Psoas muscle (tissue), 8 donors: Measurements from ENCODE around the gene AJAP1. TPM values are rescaled to one million over a fixed set of nuclear protein-coding genes. Genes with fewer than 3 reads are reported as not detected.

Experiments used
- ATAC-seq, 4 donors: fragments of 200-7000 bp; cut with Tn5 transposase; one replicate each; pipeline ENCODE4 v1.9.1; 2020; ENCODE audit warnings: moderate library complexity in 3 of 4, mild to moderate bottlenecking in 2 of 4
- DNase-seq, 2 donors: peaks; one replicate each; pipeline ENCODE4 v3.0.0-alpha.2; 2020
- H3K27ac ChIP-seq: fragments of 200-600 bp; one replicate; pipeline ENCODE4 v1.8.0; 2022
- H3K27me3 ChIP-seq, 3 donors: fragments of 200-600 bp in 1 of 3; one replicate each; pipeline versions ENCODE4 v1.6.1 to v1.8.0; 2013 to 2022; ENCODE audit warnings: low read length in 2 of 3, mild to moderate bottlenecking in 2 of 3, moderate library complexity in 1 of 3; ENCODE audit not compliant: insufficient read depth in 3 of 3
- H3K36me3 ChIP-seq, 2 donors: fragments of 200-600 bp in 1 of 2; one replicate each; pipeline versions ENCODE4 v1.6.1 to v1.8.0; 2013 to 2022; ENCODE audit warnings: low read depth in 1 of 2, mild to moderate bottlenecking in 1 of 2, moderate library complexity in 1 of 2; ENCODE audit not compliant: insufficient read depth in 1 of 2
- H3K4me1 ChIP-seq: fragments of 200-600 bp; one replicate; pipeline ENCODE4 v1.8.0; 2022
- H3K4me3 ChIP-seq: fragments of 200-600 bp; one replicate; pipeline ENCODE4 v1.8.0; 2022; ENCODE audit warnings: mild to moderate bottlenecking
- H3K9me3 ChIP-seq: fragments of 200-600 bp; one replicate; pipeline ENCODE4 v1.8.0; 2022
- CTCF ChIP-seq: fragments of 200-600 bp; IDR thresholded peaks from one replicate; pipeline ENCODE4 v1.8.0; 2022; ENCODE audit warnings: antibody characterized with exemption
- WGBS, 3 donors: extraction: QIAGEN DNeasy Blood & Tissue Kit; methylation state at CpG; one replicate each; pipeline versions ENCODE4 v1.1.6 to v1.1.7; 2013; 5-methylcytosine and 5-hydroxymethylcytosine counted together
- intact Hi-C, 2 donors: fragments of 100-400 bp; cut with DNase I; formaldehyde crosslinking; loops; one replicate each; pipeline versions ENCODE4 v1.11.0 to v1.14.2; 2022
- polyA plus RNA-seq, 3 donors: library from polyadenylated mRNA; stranded (reverse); fragments of 200-250 nt; gene quantifications; one replicate each; pipeline ENCODE4 v1.2.3, GENCODE V29; 2013
- total RNA-seq, 4 donors: library from RNA; stranded (reverse); fragmentation: NEBNext Ultra II Directional in 2 of 4; extraction: Animal tissue kit (Norgen Biotek cat#: 25700) in 2 of 4; gene quantifications; one replicate each; pipeline versions ENCODE4 v1.2.1 to v1.2.4, GENCODE V29; 2021 to 2023
- donor health status: healthy with polysubstance abuse.
- donor health status: DM: no; HTN: no; CAD: no; lungs with moderate emphysema.
- donor health status: Bipolar disorder and iron deficiency.
- donor health status: healthy.
- donor health status: DM: yes; HTN: yes; CAD: no.
- donor health status: DM: no; HTN: no; CAD: no.
- donor health status: DM: no; HTN: no; CAD: no.
- donor health status: DM: yes; HTN: yes; CAD: no.

Gene AJAP1
- total and polyA plus RNA-seq, 7 donors, result under 0.01 to 1.4 (median 0.07) TPM

- intact Hi-C loops, result no loop called here
- Histone ChIP-seq H3K27ac (no peak overlapping the region), H3K36me3 (no peaks in the 10 kb centered on the region), H3K9me3 (no peaks in the 10 kb centered on the region), H3K27me3 (no peaks in the 10 kb centered on the region), H3K4me1 (no peaks in the 10 kb centered on the region), H3K4me3 (no peak overlapping the region)
- no peak for DNase-seq
- 51 to 58% (median 52%) methylated on average over 4 of the region's 4 CpGs for WGBS, 3 donors
- no peak for ATAC-seq
- TF ChIP-seq CTCF, result no peak
Observed at GRCh38 chr1:4837031-4837600, 182.7 kb downstream of the AJAP1 start.

- no peak for DNase-seq
- Histone ChIP-seq H3K27me3 (no peaks in the 10 kb centered on the region), H3K36me3 (no peaks in the 10 kb centered on the region), H3K27ac (no peak overlapping the region), H3K4me3 (no peak overlapping the region), H3K4me1 (no peaks in the 10 kb centered on the region), H3K9me3 (no peaks in the 10 kb centered on the region)
- ATAC-seq, result no peak
- intact Hi-C loops, result no loop called here
- WGBS, 3 donors, result 58 to 68% (median 65%) methylated on average over 8 of the region's 8 CpGs
- TF ChIP-seq CTCF, result no peak
Observed at GRCh38 chr1:4837752-4838151, 183.3 kb downstream of the AJAP1 start.

- H3K4me3 ChIP-seq, result no peak overlapping the region
- no peaks in the 10 kb centered on the region for H3K4me1 ChIP-seq
- ATAC-seq (no peak), DNase-seq (no peak)
- no peaks in the 10 kb centered on the region for H3K9me3 ChIP-seq
- WGBS, 3 donors, result 94 to 100% (median 96%) methylated on average over 1 of the region's 1 CpG
- H3K36me3 ChIP-seq, result no peaks in the 10 kb centered on the region
- H3K27ac ChIP-seq, result no peak overlapping the region
- H3K27me3 ChIP-seq, result no peaks in the 10 kb centered on the region
- intact Hi-C loops, result no loop called here
- no peak for TF ChIP-seq CTCF
Observed at GRCh38 chr1:4838231-4838630, 183.8 kb downstream of the AJAP1 start.
